GM10266 (cell line): Measurements from ENCODE around the gene HSPA12A.

Experiments used
- DNase-seq: peaks from one replicate; pipeline ENCODE4 v3.0.0; 2012; ENCODE audit errors: extremely low spot score
- TF ChIP-seq, protein P1 (sequence below): IDR thresholded peaks from 2 replicates; pipeline ENCODE4 v1.5.1; 2012; ENCODE audit warnings: mild to moderate bottlenecking, low read depth; ENCODE audit not compliant: control insufficient read depth, insufficient read depth; ENCODE audit errors: missing control alignments

Gene HSPA12A

DNA sequence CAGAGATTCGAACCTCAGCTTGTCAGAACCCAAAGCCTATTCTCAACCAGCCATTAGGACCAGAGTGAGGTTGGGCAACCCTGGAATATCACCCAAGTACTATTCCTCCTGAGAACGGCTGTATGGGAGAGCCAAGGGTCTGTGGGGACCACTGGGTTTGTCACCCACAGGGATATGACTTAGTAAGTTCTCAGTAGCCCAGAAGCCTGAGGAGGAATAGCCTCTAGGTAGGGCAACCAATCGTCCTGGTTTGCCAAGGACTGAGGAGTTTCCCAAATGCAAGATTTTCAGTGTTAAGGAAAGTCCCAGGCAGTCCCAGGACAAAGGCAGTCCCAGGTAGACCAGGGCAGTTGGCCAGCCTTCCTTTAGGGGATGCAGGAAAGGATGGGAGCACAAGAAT is 74.9 kb downstream of the HSPA12A start:
- TF ChIP-seq, protein P1, sequence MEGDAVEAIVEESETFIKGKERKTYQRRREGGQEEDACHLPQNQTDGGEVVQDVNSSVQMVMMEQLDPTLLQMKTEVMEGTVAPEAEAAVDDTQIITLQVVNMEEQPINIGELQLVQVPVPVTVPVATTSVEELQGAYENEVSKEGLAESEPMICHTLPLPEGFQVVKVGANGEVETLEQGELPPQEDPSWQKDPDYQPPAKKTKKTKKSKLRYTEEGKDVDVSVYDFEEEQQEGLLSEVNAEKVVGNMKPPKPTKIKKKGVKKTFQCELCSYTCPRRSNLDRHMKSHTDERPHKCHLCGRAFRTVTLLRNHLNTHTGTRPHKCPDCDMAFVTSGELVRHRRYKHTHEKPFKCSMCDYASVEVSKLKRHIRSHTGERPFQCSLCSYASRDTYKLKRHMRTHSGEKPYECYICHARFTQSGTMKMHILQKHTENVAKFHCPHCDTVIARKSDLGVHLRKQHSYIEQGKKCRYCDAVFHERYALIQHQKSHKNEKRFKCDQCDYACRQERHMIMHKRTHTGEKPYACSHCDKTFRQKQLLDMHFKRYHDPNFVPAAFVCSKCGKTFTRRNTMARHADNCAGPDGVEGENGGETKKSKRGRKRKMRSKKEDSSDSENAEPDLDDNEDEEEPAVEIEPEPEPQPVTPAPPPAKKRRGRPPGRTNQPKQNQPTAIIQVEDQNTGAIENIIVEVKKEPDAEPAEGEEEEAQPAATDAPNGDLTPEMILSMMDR, result no peak
- DNase-seq, result no peak

DNA sequence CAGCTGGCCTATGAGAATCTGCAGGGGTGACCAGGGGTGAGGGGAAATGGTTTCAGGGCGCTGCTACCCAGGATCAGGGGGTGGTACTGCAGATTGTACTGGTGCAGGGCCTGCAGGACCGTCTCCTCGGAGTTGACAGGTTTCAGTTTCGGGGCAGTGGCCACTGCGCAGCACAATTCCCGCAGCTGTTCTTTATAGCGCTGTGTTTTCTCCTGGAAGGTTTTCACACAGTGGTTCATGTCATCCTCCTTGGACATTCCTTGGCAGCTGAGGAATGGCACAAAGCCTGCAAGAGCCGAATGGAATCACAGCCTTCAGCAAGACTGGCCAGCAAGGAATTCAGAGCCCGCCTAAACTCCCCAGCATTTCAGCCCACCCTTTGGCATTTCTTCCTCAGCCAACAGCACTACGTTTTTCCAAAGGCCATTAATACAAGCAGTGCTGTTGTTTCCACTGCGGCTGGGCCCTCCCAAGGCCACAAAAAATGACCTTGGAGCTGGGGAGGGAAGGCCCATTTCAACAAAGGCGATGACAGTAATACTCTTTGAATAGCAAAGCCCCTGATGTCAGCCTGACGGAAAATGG is 76.7 kb downstream of the HSPA12A start:
- no peak for DNase-seq
- TF ChIP-seq, protein P1, result no peak

DNA sequence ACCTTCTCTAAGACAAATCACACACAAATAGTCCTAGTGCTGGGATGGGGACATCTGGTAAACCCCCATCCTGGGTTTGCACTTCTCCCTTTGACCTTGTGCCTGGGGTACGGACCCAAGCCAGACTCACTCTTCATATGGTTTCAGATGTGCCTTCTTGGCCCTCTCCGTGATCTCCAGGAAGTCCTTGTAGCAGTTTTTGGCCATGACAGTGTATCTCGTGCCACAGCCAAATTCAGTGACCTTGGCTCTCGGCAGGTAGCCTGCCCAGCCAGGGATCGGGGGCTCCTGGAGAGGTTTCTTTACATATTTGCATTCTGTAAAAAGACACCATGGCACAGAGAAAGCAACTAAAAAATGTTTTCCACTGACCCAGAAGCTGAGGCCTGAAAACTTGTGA is 77.7 kb downstream of the HSPA12A start:
- TF ChIP-seq, protein P1, result no peak
- no peak for DNase-seq

DNA sequence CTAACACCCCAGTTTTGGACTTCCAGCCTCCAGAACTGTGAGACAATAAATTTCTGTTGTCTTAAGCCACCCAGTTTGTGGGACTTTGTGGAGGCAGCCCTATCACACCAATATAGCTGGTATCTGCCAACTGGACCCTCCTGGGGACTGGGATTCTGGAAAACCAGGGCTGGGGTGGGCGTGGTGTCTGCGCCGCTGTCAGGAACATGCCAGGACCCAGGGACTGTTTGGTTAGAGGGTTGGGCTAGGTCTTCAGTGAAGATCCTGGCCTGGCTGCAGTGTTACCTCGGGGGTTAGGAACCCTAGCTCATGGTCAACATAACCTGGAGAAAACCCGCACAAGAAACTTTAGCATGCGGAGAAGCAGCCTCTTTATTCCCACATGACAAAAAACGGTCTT is 79.0 kb downstream of the HSPA12A start:
- no peak for DNase-seq
- TF ChIP-seq, protein P1, result no peak

DNA sequence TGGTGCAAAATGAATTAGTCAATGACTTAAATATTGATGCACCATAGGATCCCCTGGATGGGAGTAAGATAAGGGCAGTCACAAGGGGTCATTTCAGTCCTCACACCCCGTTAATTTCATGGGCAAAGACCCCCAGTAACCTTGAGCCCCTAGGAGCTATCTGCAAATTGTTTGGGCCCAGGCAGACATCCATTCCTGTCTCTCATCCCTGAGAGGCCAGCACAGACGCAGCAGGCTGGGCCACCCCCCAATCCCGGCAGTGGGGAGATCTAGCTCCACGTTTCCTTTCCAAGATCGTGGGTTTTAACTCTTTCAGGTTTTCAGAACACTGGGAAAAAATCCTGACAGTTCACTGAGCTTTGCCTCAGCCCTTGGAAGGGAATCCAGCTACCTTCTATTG is 81.5 kb downstream of the HSPA12A start:
- DNase-seq, result no peak
- TF ChIP-seq, protein P1, result no peak

DNA sequence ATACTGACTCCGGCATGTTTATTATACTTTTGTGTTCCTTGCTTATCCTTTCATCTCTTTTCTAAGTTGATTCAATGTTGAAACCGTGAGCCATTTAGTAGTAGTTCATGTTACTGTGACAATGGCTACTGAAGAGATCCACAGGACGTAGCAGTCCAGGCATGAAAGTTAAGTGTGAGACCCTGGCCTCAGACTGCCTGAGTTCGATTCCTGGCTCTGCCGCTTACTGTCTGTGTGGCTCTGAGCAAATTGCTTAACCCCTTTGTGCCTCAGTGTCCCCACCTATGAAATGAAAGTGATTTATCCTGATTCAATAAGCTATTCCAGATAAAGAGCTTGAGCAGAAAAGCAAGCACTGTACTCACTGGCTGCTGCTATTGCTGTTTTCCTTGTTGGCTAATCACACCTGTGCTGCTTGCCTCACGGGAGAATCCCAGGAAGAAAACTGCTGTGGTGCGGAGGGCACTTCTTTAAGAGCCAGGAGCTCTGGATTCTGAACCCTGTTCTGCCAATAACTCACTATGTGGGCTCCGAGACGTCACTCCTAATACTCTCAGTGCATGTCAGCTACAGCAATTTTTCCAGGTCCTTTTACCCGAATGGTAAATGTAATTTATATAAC is 83.2 kb downstream of the HSPA12A start:
- DNase-seq, result no peak
- TF ChIP-seq, protein P1, result no peak

DNA sequence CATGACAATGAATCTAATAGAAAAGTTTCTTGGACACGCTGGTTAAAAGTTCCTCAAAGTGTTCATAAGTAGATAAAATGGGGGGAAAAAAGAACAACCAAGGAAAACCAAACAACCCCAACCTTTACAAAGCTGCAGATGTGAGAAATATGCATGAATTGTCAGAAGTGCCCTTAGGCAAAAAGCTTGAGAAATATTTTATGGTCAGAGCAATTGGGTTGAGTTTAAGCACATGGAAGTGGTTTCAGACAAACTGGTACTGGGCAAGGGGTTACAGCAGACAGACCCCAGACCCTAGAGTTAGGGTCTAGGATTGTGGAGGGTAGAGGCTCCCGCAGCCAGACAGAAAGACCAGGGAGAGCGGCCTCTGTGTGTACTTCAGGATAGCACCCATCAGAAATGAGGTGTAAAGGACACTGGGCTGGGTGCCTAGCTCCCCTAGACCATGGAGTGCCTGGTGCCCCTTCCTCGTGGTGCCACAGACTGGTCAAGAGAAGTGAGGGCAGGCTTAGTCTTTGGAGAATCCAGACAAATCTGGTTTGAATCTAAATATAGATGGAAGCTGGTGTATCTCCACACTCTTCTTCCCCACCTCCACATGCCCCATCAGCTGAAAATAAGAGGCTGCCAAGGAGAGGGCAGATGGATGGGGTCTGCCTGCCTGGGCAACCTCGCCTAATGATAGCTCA is 84.4 kb downstream of the HSPA12A start:
- DNase-seq, result no peak
- TF ChIP-seq, protein P1, result no peak
